Measurements from ENCODE around the gene DCLRE1C.
A peak's percentile ranks its signal among the peaks of the same experiment; 100 is the strongest.

DCLRE1C gene

DNA sequence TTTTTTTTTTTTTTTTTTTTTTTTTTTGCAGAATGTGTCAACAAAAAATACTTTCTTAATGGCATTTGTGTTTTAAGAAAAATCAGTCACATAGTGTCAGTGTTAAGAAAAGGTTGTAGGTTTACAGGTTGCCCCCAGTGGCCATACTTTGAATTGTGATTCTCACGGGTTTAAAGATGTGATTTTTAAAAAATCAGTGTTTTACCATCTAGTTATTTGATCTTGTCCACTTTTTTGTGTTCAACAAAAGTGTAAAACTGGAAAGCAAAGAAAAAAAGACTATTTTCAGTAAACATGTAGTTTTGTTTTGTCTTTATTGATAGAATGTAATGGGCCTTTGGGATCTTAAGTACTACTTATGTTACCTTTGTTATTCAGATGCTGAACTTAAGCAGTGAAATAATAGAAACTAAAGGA is 49.6 kb downstream of the DCLRE1C start:
- no peaks in the 10 kb centered on the region for H3K9me3 ChIP-seq (ENCODE audit: control insufficient read depth in 5 of 5, low read length in 5 of 5)
- H3K27ac ChIP-seq (ENCODE audit: low read depth, low read length), result no peak overlapping the region
- H3K4me1 ChIP-seq (ENCODE audit: control insufficient read depth in 5 of 5, insufficient read depth in 5 of 5, low read length in 5 of 5), result no peaks in the 10 kb centered on the region
- no peak overlapping the region for H3K9ac ChIP-seq (ENCODE audit: low read length in 5 of 5)
- peaks cover 12 to 25% (median 18%) of the 10 kb centered on the region in 5 donors for H3K36me3 ChIP-seq (ENCODE audit: control insufficient read depth in 5 of 5, insufficient read depth in 5 of 5, low read length in 5 of 5)
- H3K4me3 ChIP-seq (ENCODE audit: low read depth in 1 of 5, low read length in 5 of 5), result no peak overlapping the region
- no peaks in the 10 kb centered on the region for H3K27me3 ChIP-seq (ENCODE audit: control insufficient read depth in 5 of 5, insufficient read depth in 4 of 5, low read length in 5 of 5)

DNA sequence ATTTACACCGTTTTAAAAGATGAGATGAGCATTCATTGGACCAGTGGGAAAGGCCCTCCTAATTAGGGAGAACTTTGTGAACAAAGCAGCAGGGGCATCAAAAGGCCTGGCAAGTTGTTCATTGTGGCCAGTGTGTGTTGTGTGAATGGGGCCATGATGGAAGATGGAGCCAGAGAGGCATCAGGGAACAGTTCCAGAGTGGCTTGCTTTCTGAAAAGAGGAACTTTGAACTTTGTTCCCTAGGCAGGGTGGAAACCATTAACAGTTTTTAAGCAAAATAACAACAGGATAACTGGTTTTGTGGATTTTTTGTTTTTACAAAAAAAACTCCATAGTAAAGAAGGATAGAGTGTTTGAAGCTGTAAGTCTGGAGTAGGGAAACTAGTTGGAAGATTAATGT is 62.7 kb downstream of the DCLRE1C start:
- no peaks in the 10 kb centered on the region for H3K27me3 ChIP-seq (ENCODE audit: control insufficient read depth in 5 of 5, insufficient read depth in 4 of 5, low read length in 5 of 5)
- no peak overlapping the region for H3K4me3 ChIP-seq (ENCODE audit: low read depth in 1 of 5, low read length in 5 of 5)
- H3K27ac ChIP-seq (ENCODE audit: low read depth, low read length), result no peak overlapping the region
- no peaks in the 10 kb centered on the region for H3K4me1 ChIP-seq (ENCODE audit: control insufficient read depth in 5 of 5, insufficient read depth in 5 of 5, low read length in 5 of 5)
- H3K36me3 ChIP-seq (ENCODE audit: control insufficient read depth in 5 of 5, insufficient read depth in 5 of 5, low read length in 5 of 5), result no peaks in the 10 kb centered on the region
- no peak overlapping the region for H3K9ac ChIP-seq (ENCODE audit: low read length in 5 of 5)
- H3K9me3 ChIP-seq (ENCODE audit: control insufficient read depth in 5 of 5, low read length in 5 of 5), result no peaks in the 10 kb centered on the region

DNA sequence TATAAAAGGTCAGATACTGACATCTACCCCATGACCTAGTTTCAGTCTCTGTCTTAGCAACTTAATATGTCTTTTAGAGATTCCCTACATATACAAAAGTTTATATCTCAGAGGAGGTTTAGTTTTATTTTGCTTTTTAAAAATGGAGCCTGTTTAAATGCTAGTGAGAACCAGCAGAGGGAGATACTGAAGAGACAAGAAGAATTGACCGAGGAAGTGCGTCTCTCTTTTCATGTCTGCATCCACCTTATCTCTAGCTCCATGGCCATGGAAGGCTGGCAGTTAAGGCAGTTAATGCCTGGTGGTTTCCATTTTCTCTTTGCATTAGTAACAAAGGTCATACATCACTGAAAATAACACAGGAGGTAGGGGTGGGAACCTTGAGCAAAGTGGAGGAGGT is 64.6 kb downstream of the DCLRE1C start:
- H3K27me3 ChIP-seq (ENCODE audit: control insufficient read depth in 5 of 5, insufficient read depth in 4 of 5, low read length in 5 of 5), result no peaks in the 10 kb centered on the region
- H3K4me1 ChIP-seq (ENCODE audit: control insufficient read depth in 5 of 5, insufficient read depth in 5 of 5, low read length in 5 of 5), result no peaks in the 10 kb centered on the region
- no peaks in the 10 kb centered on the region for H3K36me3 ChIP-seq (ENCODE audit: control insufficient read depth in 5 of 5, insufficient read depth in 5 of 5, low read length in 5 of 5)
- H3K27ac ChIP-seq (ENCODE audit: low read depth, low read length), result no peak overlapping the region
- H3K9ac ChIP-seq (ENCODE audit: low read length in 5 of 5), result no peak overlapping the region
- no peaks in the 10 kb centered on the region for H3K9me3 ChIP-seq (ENCODE audit: control insufficient read depth in 5 of 5, low read length in 5 of 5)
- no peak overlapping the region for H3K4me3 ChIP-seq (ENCODE audit: low read depth in 1 of 5, low read length in 5 of 5)

DNA sequence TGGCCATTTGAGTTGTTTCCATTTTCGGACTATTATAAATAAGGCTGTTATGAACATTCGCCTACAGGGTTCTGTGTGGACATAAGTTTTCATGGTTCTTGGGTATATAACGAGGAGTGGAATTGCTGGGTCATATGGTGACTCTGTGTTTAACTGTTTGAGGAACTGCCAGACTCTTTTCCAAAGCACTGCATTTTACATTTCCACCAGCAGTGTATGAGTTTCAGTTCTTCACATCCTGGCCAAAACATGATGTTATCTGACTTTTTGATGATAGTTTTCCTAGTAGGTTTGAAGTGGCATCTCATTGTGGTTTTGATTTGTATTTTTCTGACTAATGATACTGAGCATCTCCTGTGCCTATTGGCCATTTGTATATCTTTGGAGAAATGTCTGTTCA is 69.8 kb downstream of the DCLRE1C start:
- H3K27ac ChIP-seq (ENCODE audit: low read depth, low read length), result no peak overlapping the region
- no peaks in the 10 kb centered on the region for H3K36me3 ChIP-seq (ENCODE audit: control insufficient read depth in 5 of 5, insufficient read depth in 5 of 5, low read length in 5 of 5)
- H3K27me3 ChIP-seq (ENCODE audit: control insufficient read depth in 5 of 5, insufficient read depth in 4 of 5, low read length in 5 of 5), result no peaks in the 10 kb centered on the region

GRCh38 chr10:14880229-14880628 is 73.7 kb downstream of the DCLRE1C start:
- Histone ChIP-seq H3K27ac (ENCODE audit: low read depth, low read length) (no peak overlapping the region), H3K9me3 (ENCODE audit: control insufficient read depth in 5 of 5, low read length in 5 of 5) (no peaks in the 10 kb centered on the region), H3K27me3 (ENCODE audit: control insufficient read depth in 5 of 5, insufficient read depth in 4 of 5, low read length in 5 of 5) (no peaks in the 10 kb centered on the region), H3K4me1 (ENCODE audit: control insufficient read depth in 5 of 5, insufficient read depth in 5 of 5, low read length in 5 of 5) (peaks cover 4 to 42% (median 34%) of the 10 kb centered on the region in 5 donors), H3K36me3 (ENCODE audit: control insufficient read depth in 5 of 5, insufficient read depth in 5 of 5, low read length in 5 of 5) (no peaks in the 10 kb centered on the region), H3K4me3 (ENCODE audit: low read depth in 1 of 5, low read length in 5 of 5) (peak overlapping the region in 3 of 5 donors; percentile 78 to 88 (median 78)), H3K9ac (ENCODE audit: low read length in 5 of 5) (peak overlapping the region in 2 of 5 donors; percentile 78 to 84)

More for the DNA sequence above, 69.8 kb downstream of the DCLRE1C start:
- Histone ChIP-seq H3K4me1 (ENCODE audit: control insufficient read depth in 5 of 5, insufficient read depth in 5 of 5, low read length in 5 of 5) (peaks cover 4 to 13% (median 11%) of the 10 kb centered on the region in 5 donors), H3K4me3 (ENCODE audit: low read depth in 1 of 5, low read length in 5 of 5) (no peak overlapping the region), H3K9me3 (ENCODE audit: control insufficient read depth in 5 of 5, low read length in 5 of 5) (no peaks in the 10 kb centered on the region), H3K9ac (ENCODE audit: low read length in 5 of 5) (no peak overlapping the region)

DNA sequence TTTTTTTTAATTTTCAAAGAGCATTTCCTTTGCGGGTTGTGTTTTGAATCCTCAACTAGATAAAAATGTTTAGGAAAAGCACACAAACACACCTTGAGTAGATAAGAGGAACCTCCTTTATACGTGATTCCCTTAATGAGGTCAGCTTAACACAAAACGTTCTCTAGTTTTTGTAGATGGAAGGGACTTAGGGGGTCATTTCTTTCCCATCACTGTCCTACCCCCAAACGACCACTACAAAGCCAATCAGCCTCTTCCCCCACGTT is 74.0 kb downstream of the DCLRE1C start:
- Histone ChIP-seq H3K9me3 (ENCODE audit: control insufficient read depth in 5 of 5, low read length in 5 of 5) (no peaks in the 10 kb centered on the region), H3K36me3 (ENCODE audit: control insufficient read depth in 5 of 5, insufficient read depth in 5 of 5, low read length in 5 of 5) (no peaks in the 10 kb centered on the region), H3K27ac (ENCODE audit: low read depth, low read length) (no peak overlapping the region), H3K4me3 (ENCODE audit: low read depth in 1 of 5, low read length in 5 of 5) (peak overlapping the region; percentile 78 to 95 (median 88)), H3K27me3 (ENCODE audit: control insufficient read depth in 5 of 5, insufficient read depth in 4 of 5, low read length in 5 of 5) (no peaks in the 10 kb centered on the region), H3K4me1 (ENCODE audit: control insufficient read depth in 5 of 5, insufficient read depth in 5 of 5, low read length in 5 of 5) (peaks cover 4 to 42% (median 34%) of the 10 kb centered on the region in 5 donors), H3K9ac (ENCODE audit: low read length in 5 of 5) (peak overlapping the region in 3 of 5 donors; percentile 78 to 90 (median 84))

- peaks cover 4 to 42% (median 37%) of the 10 kb centered on the region in 5 donors for H3K4me1 ChIP-seq (ENCODE audit: control insufficient read depth in 5 of 5, insufficient read depth in 5 of 5, low read length in 5 of 5)
- H3K9ac ChIP-seq (ENCODE audit: low read length in 5 of 5), result peak overlapping the region; percentile 38 to 98 (median 84)
- peak overlapping the region; percentile 62 for H3K27ac ChIP-seq (ENCODE audit: low read depth, low read length)
- no peaks in the 10 kb centered on the region for H3K36me3 ChIP-seq (ENCODE audit: control insufficient read depth in 5 of 5, insufficient read depth in 5 of 5, low read length in 5 of 5)
- H3K4me3 ChIP-seq (ENCODE audit: low read depth in 1 of 5, low read length in 5 of 5), result peak overlapping the region; percentile 78 to 95 (median 88)
- no peaks in the 10 kb centered on the region for H3K27me3 ChIP-seq (ENCODE audit: control insufficient read depth in 5 of 5, insufficient read depth in 4 of 5, low read length in 5 of 5)
- no peaks in the 10 kb centered on the region for H3K9me3 ChIP-seq (ENCODE audit: control insufficient read depth in 5 of 5, low read length in 5 of 5)
These were observed 74.6 kb downstream of the DCLRE1C start for GRCh38 chr10:14879124-14879927.

DNA sequence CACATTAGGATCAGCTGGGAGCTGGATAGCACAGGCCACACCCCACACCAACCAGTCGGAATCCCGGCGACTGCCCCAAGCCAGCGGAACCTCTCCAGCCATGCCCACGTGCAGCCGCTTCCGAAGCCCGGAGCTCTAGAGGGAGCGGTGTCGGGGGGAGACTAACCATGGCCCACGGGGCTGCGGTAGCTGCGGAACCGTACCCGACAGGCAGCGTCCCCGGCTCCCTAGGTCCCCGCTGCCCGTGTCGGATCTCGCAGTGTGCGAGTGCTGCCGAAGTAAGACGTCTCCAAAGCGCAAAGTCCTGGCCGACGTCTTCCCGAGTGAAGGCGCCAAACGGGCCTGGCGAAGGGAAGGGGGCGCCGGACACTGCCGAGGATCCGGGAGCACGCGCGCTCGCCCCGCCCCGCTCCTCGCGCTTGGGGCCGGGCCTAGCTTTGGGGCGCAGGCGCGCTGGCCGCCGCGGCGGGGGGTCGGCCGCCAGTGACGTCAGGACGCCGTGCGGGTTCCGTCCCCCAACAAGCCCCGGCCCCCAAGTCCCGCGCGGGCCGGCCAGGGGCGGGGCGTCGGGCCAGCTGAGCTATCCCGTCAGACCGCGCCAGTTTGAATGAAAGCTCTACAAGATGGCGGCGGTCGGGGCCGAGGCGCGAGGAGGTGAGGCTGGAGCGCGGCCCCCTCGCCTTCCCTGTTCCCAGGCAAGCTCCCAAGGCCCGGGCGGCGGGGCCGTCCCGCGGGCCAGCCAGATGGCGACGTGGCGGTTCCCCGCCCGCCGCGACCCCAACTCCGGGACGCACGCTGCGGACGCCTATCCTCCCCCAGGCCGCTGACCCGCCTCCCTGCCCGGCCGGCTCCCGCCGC is 75.4 kb downstream of the DCLRE1C start, which contains the start of gene SUV39H2:
TSS of gene SUV39H2 (plus strand) at position 601 of the 858 bp plus-strand sequence. CDS start at position 624, 23 bp downstream.
- peak within 1 kb of the TSS; percentile 84 to 98 (median 92) for H3K9ac ChIP-seq (ENCODE audit: low read length in 5 of 5)
- no peaks in the 10 kb centered on the region for H3K27me3 ChIP-seq (ENCODE audit: control insufficient read depth in 5 of 5, insufficient read depth in 4 of 5, low read length in 5 of 5)
- no peaks in the 10 kb centered on the region for H3K9me3 ChIP-seq (ENCODE audit: control insufficient read depth in 5 of 5, low read length in 5 of 5)
- peak within 1 kb of the TSS; percentile 97 for H3K27ac ChIP-seq (ENCODE audit: low read depth, low read length)
- no peaks in the 10 kb centered on the region for H3K36me3 ChIP-seq (ENCODE audit: control insufficient read depth in 5 of 5, insufficient read depth in 5 of 5, low read length in 5 of 5)
- peak within 1 kb of the TSS; percentile 85 to 95 (median 90) for H3K4me3 ChIP-seq (ENCODE audit: low read depth in 1 of 5, low read length in 5 of 5)
- H3K4me1 ChIP-seq (ENCODE audit: control insufficient read depth in 5 of 5, insufficient read depth in 5 of 5, low read length in 5 of 5), result peaks cover 4 to 42% (median 38%) of the 10 kb centered on the region in 5 donors

GRCh38 chr10:14876764-14877163 is 77.1 kb downstream of the DCLRE1C start:
- peaks cover 0 to 2% (median 0%) of the 10 kb centered on the region in 5 donors for H3K36me3 ChIP-seq (ENCODE audit: control insufficient read depth in 5 of 5, insufficient read depth in 5 of 5, low read length in 5 of 5)
- H3K4me3 ChIP-seq (ENCODE audit: low read depth in 1 of 5, low read length in 5 of 5), result peak overlapping the region in 4 of 5 donors; percentile 11 to 90 (median 53)
- H3K27me3 ChIP-seq (ENCODE audit: control insufficient read depth in 5 of 5, insufficient read depth in 4 of 5, low read length in 5 of 5), result no peaks in the 10 kb centered on the region
- peak overlapping the region in 3 of 5 donors; percentile 86 to 97 (median 92) for H3K9ac ChIP-seq (ENCODE audit: low read length in 5 of 5)
- H3K4me1 ChIP-seq (ENCODE audit: control insufficient read depth in 5 of 5, insufficient read depth in 5 of 5, low read length in 5 of 5), result peaks cover 4 to 42% (median 38%) of the 10 kb centered on the region in 5 donors
- peak overlapping the region; percentile 97 for H3K27ac ChIP-seq (ENCODE audit: low read depth, low read length)
- H3K9me3 ChIP-seq (ENCODE audit: control insufficient read depth in 5 of 5, low read length in 5 of 5), result no peaks in the 10 kb centered on the region

- Histone ChIP-seq H3K9me3 (ENCODE audit: control insufficient read depth in 5 of 5, low read length in 5 of 5) (no peaks in the 10 kb centered on the region), H3K4me1 (ENCODE audit: control insufficient read depth in 5 of 5, insufficient read depth in 5 of 5, low read length in 5 of 5) (peaks cover 4 to 42% (median 38%) of the 10 kb centered on the region in 5 donors), H3K4me3 (ENCODE audit: low read depth in 1 of 5, low read length in 5 of 5) (no peak overlapping the region), H3K36me3 (ENCODE audit: control insufficient read depth in 5 of 5, insufficient read depth in 5 of 5, low read length in 5 of 5) (peaks cover 0 to 4% (median 2%) of the 10 kb centered on the region in 5 donors), H3K27ac (ENCODE audit: low read depth, low read length) (peak overlapping the region; percentile 97), H3K27me3 (ENCODE audit: control insufficient read depth in 5 of 5, insufficient read depth in 4 of 5, low read length in 5 of 5) (no peaks in the 10 kb centered on the region), H3K9ac (ENCODE audit: low read length in 5 of 5) (peak overlapping the region in 1 of 5 donors; percentile 2)
These were observed 78.0 kb downstream of the DCLRE1C start for GRCh38 chr10:14875941-14876340.
